ENCODE data around the gene FMR1.

Gene FMR1

DNA sequence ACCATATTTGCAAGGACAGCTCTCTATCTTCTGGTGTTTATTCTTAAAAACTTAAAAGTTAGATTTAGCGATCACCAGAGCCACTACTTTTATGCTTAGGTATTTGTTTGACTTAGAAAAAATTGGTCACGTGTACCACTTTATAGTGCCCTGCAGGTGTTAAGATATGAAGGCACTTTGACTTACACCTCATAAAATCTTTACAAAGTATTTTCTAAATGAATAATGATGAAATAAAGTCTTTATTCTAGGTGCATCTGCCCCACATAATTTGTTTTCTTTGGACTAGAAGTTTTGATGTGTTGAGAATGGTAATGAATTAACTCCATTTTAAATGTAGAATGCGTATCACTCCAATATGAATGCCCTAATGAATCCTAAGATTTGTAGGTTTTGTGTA lies 2.9 kb downstream of the FMR1 start:
- H2BK5ac ChIP-seq (ENCODE audit: low read depth, low read length, poor library complexity, severe bottlenecking): no peak overlapping the region
- H4K8ac ChIP-seq (ENCODE audit: low read length): no peak overlapping the region
- no peaks in the 10 kb centered on the region for H3K36me3 ChIP-seq (ENCODE audit: control insufficient read depth in 1 of 2, insufficient read depth in 2 of 2, low read depth in 1 of 2, low read length in 2 of 2)
- no peaks in the 10 kb centered on the region for H3K27me3 ChIP-seq (ENCODE audit: control insufficient read depth in 1 of 2, insufficient read depth in 1 of 2, low read length in 2 of 2)
- no peak overlapping the region for H3K4ac ChIP-seq (ENCODE audit: low read depth in 1 of 2, low read length in 2 of 2)
- no peak overlapping the region for H3K9ac ChIP-seq (ENCODE audit: low read length)
- no peak overlapping the region for H2BK12ac ChIP-seq (ENCODE audit: low read length in 2 of 2)
- no peak overlapping the region for H3K4me2 ChIP-seq (ENCODE audit: low read length, poor library complexity, severe bottlenecking)
- no peak overlapping the region for H2BK120ac ChIP-seq (ENCODE audit: low read depth, low read length)
- no peaks in the 10 kb centered on the region for H3K79me1 ChIP-seq (replicated peaks; ENCODE audit: low read length, poor library complexity, severe bottlenecking)
- WGBS: no CpG with 5 or more reads among the region's 3 CpGs
- no peak overlapping the region for H2AFZ ChIP-seq (ENCODE audit: low read depth, low read length)
- H3K4me1 ChIP-seq (ENCODE audit: control insufficient read depth, insufficient read depth, low read depth, low read length): peaks cover 1% of the 10 kb centered on the region
- no peak overlapping the region for H2AK5ac ChIP-seq (ENCODE audit: low read length, severe bottlenecking)
- H4K91ac ChIP-seq (ENCODE audit: low read length): no peak overlapping the region
- no peaks in the 10 kb centered on the region for H3K9me3 ChIP-seq (ENCODE audit: control insufficient read depth, low read length)
- no peak overlapping the region for H3K18ac ChIP-seq (ENCODE audit: low read depth in 1 of 2, low read length in 2 of 2)
- no peak overlapping the region for H3K14ac ChIP-seq (ENCODE audit: low read length in 2 of 2)
- no peak overlapping the region for H2BK15ac ChIP-seq (ENCODE audit: low read depth, poor library complexity, severe bottlenecking)
- H3K4me3 ChIP-seq (ENCODE audit: insufficient read depth in 1 of 2, low read depth in 1 of 2, low read length in 2 of 2): no peak overlapping the region
- DNase-seq: no peak
- no peak overlapping the region for H3K23ac ChIP-seq (ENCODE audit: low read length in 2 of 2)
- H3K27ac ChIP-seq (ENCODE audit: low read length, poor library complexity, severe bottlenecking): no peak overlapping the region

DNA sequence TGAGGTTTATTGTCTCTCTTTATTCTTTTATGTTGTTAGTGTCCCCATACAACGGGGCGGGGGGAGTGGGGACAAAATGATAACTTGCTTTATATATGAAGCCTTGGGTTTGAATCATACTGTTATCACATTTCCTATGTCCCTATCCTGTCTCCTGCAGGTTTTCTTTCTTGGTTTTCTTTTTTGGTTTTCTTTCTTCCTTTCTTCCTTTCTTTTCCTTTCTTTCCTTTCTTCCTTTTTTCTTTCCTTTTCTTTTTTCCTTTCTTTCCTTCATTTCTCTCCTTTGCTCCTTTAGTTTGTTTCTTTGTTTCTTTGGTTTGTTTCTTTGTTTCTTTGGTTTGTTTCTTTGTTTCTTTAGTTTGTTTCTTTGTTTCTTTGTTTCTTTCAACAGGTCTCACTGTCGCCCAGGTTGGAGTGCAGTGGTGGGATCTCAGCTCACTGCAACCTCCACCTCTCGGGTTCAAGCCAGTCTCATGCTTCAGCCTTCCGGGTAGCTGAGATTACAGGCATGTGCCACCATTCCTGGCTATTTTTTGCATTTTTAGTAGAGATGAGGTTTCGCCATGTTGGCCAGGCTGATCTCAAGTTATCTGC lies 4.8 kb downstream of the FMR1 start:
- Histone ChIP-seq H3K4ac (ENCODE audit: low read depth in 1 of 2, low read length in 2 of 2) (no peak overlapping the region), H3K36me3 (ENCODE audit: control insufficient read depth in 1 of 2, insufficient read depth in 2 of 2, low read depth in 1 of 2, low read length in 2 of 2) (no peaks in the 10 kb centered on the region), H4K8ac (ENCODE audit: low read length) (no peak overlapping the region), H3K27me3 (ENCODE audit: control insufficient read depth in 1 of 2, insufficient read depth in 1 of 2, low read length in 2 of 2) (no peaks in the 10 kb centered on the region), H3K4me2 (ENCODE audit: low read length, poor library complexity, severe bottlenecking) (no peak overlapping the region), H3K27ac (ENCODE audit: low read length, poor library complexity, severe bottlenecking) (no peak overlapping the region), H3K79me1 (replicated peaks; ENCODE audit: low read length, poor library complexity, severe bottlenecking) (no peaks in the 10 kb centered on the region), H2AFZ (ENCODE audit: low read depth, low read length) (no peak overlapping the region), H3K4me3 (ENCODE audit: insufficient read depth in 1 of 2, low read depth in 1 of 2, low read length in 2 of 2) (no peak overlapping the region), H3K9me3 (ENCODE audit: control insufficient read depth, low read length) (no peaks in the 10 kb centered on the region), H3K9ac (ENCODE audit: low read length) (no peak overlapping the region), H3K4me1 (ENCODE audit: control insufficient read depth, insufficient read depth, low read depth, low read length) (no peaks in the 10 kb centered on the region), H3K18ac (ENCODE audit: low read depth in 1 of 2, low read length in 2 of 2) (no peak overlapping the region), H4K91ac (ENCODE audit: low read length) (no peak overlapping the region), H2BK120ac (ENCODE audit: low read depth, low read length) (no peak overlapping the region), H2BK5ac (ENCODE audit: low read depth, low read length, poor library complexity, severe bottlenecking) (no peak overlapping the region), H2AK5ac (ENCODE audit: low read length, severe bottlenecking) (no peak overlapping the region), H2BK15ac (ENCODE audit: low read depth, poor library complexity, severe bottlenecking) (no peak overlapping the region), H2BK12ac (ENCODE audit: low read length in 2 of 2) (no peak overlapping the region), H3K23ac (ENCODE audit: low read length in 2 of 2) (no peak overlapping the region), H3K14ac (ENCODE audit: low read length in 2 of 2) (no peak overlapping the region)
- 98% methylated on average over 3 of the region's 6 CpGs for WGBS
- no peak for DNase-seq

GRCh38 chrX:147917700-147918695 lies 6.3 kb downstream of the FMR1 start:
- WGBS: 93% methylated on average over 6 of the region's 10 CpGs
- Histone ChIP-seq H3K9me3 (ENCODE audit: control insufficient read depth, low read length) (no peaks in the 10 kb centered on the region), H2AFZ (ENCODE audit: low read depth, low read length) (no peak overlapping the region), H3K79me1 (replicated peaks; ENCODE audit: low read length, poor library complexity, severe bottlenecking) (no peaks in the 10 kb centered on the region), H2BK120ac (ENCODE audit: low read depth, low read length) (no peak overlapping the region), H3K14ac (ENCODE audit: low read length in 2 of 2) (no peak overlapping the region), H3K4me3 (ENCODE audit: insufficient read depth in 1 of 2, low read depth in 1 of 2, low read length in 2 of 2) (no peak overlapping the region), H3K9ac (ENCODE audit: low read length) (no peak overlapping the region), H2BK5ac (ENCODE audit: low read depth, low read length, poor library complexity, severe bottlenecking) (no peak overlapping the region), H3K4ac (ENCODE audit: low read depth in 1 of 2, low read length in 2 of 2) (no peak overlapping the region), H3K4me2 (ENCODE audit: low read length, poor library complexity, severe bottlenecking) (no peak overlapping the region), H3K27ac (ENCODE audit: low read length, poor library complexity, severe bottlenecking) (no peak overlapping the region), H2BK12ac (ENCODE audit: low read length in 2 of 2) (no peak overlapping the region), H3K4me1 (ENCODE audit: control insufficient read depth, insufficient read depth, low read depth, low read length) (no peaks in the 10 kb centered on the region), H4K8ac (ENCODE audit: low read length) (no peak overlapping the region), H2AK5ac (ENCODE audit: low read length, severe bottlenecking) (no peak overlapping the region), H3K18ac (ENCODE audit: low read depth in 1 of 2, low read length in 2 of 2) (no peak overlapping the region), H3K27me3 (ENCODE audit: control insufficient read depth in 1 of 2, insufficient read depth in 1 of 2, low read length in 2 of 2) (no peaks in the 10 kb centered on the region), H2BK15ac (ENCODE audit: low read depth, poor library complexity, severe bottlenecking) (no peak overlapping the region), H3K36me3 (ENCODE audit: control insufficient read depth in 1 of 2, insufficient read depth in 2 of 2, low read depth in 1 of 2, low read length in 2 of 2) (no peaks in the 10 kb centered on the region), H4K91ac (ENCODE audit: low read length) (no peak overlapping the region), H3K23ac (ENCODE audit: low read length in 2 of 2) (no peak overlapping the region)
- no peak for DNase-seq

- H3K23ac ChIP-seq (ENCODE audit: low read length in 2 of 2): no peak overlapping the region
- no peak overlapping the region for H3K4me3 ChIP-seq (ENCODE audit: insufficient read depth in 1 of 2, low read depth in 1 of 2, low read length in 2 of 2)
- H3K79me1 ChIP-seq (replicated peaks; ENCODE audit: low read length, poor library complexity, severe bottlenecking): no peaks in the 10 kb centered on the region
- WGBS: 92% methylated on average over 1 of the region's 3 CpGs
- no peak for DNase-seq
- H4K8ac ChIP-seq (ENCODE audit: low read length): no peak overlapping the region
- no peaks in the 10 kb centered on the region for H3K4me1 ChIP-seq (ENCODE audit: control insufficient read depth, insufficient read depth, low read depth, low read length)
- no peak overlapping the region for H3K27ac ChIP-seq (ENCODE audit: low read length, poor library complexity, severe bottlenecking)
- H3K4ac ChIP-seq (ENCODE audit: low read depth in 1 of 2, low read length in 2 of 2): no peak overlapping the region
- H4K91ac ChIP-seq (ENCODE audit: low read length): no peak overlapping the region
- H3K14ac ChIP-seq (ENCODE audit: low read length in 2 of 2): no peak overlapping the region
- no peaks in the 10 kb centered on the region for H3K36me3 ChIP-seq (ENCODE audit: control insufficient read depth in 1 of 2, insufficient read depth in 2 of 2, low read depth in 1 of 2, low read length in 2 of 2)
- H3K18ac ChIP-seq (ENCODE audit: low read depth in 1 of 2, low read length in 2 of 2): no peak overlapping the region
- H3K9ac ChIP-seq (ENCODE audit: low read length): no peak overlapping the region
- no peaks in the 10 kb centered on the region for H3K9me3 ChIP-seq (ENCODE audit: control insufficient read depth, low read length)
- no peak overlapping the region for H2AFZ ChIP-seq (ENCODE audit: low read depth, low read length)
- H2BK120ac ChIP-seq (ENCODE audit: low read depth, low read length): no peak overlapping the region
- no peak overlapping the region for H2BK15ac ChIP-seq (ENCODE audit: low read depth, poor library complexity, severe bottlenecking)
- no peak overlapping the region for H3K4me2 ChIP-seq (ENCODE audit: low read length, poor library complexity, severe bottlenecking)
- no peaks in the 10 kb centered on the region for H3K27me3 ChIP-seq (ENCODE audit: control insufficient read depth in 1 of 2, insufficient read depth in 1 of 2, low read length in 2 of 2)
- H2BK5ac ChIP-seq (ENCODE audit: low read depth, low read length, poor library complexity, severe bottlenecking): no peak overlapping the region
- no peak overlapping the region for H2AK5ac ChIP-seq (ENCODE audit: low read length, severe bottlenecking)
- H2BK12ac ChIP-seq (ENCODE audit: low read length in 2 of 2): no peak overlapping the region
Measured at GRCh38 chrX:147920161-147920666, 8.5 kb downstream of the FMR1 start.

All from mesenchymal stem cell (in vitro differentiated cells and primary cell).